Measurements from ENCODE around the gene ERG. TPM values are rescaled to one million over a fixed set of nuclear protein-coding genes. Genes with fewer than 3 reads are reported as not detected.

Gene ERG
- total and polyA plus RNA-seq, 7 donors: 2.7 to 14.5 (median 7.6) TPM

- 69 to 72% (median 70%) methylated on average over 3 of the region's 3 CpGs for WGBS, 3 donors
- no peak for DNase-seq
- H3K27me3 ChIP-seq (ENCODE audit: insufficient read depth in 3 of 3, low read length in 2 of 3): no peaks in the 10 kb centered on the region
- no peaks in the 10 kb centered on the region for H3K36me3 ChIP-seq (ENCODE audit: insufficient read depth in 1 of 2, low read depth in 1 of 2)
- no peak for TF ChIP-seq CTCF (IDR thresholded peaks at IDR 0.05)
- no peak overlapping the region for H3K4me3 ChIP-seq
- H3K4me1 ChIP-seq: no peaks in the 10 kb centered on the region
- intact Hi-C loops (cut with DNase I): no loop called here
- H3K27ac ChIP-seq: no peak overlapping the region
- ATAC-seq: no peak
- no peaks in the 10 kb centered on the region for H3K9me3 ChIP-seq
These were observed 99.2 kb downstream of the ERG start for GRCh38 chr21:38399103-38399502.

- no peak for DNase-seq
- ATAC-seq: no peak
- H3K27ac ChIP-seq: no peak overlapping the region
- H3K4me3 ChIP-seq: no peak overlapping the region
- no peaks in the 10 kb centered on the region for H3K4me1 ChIP-seq
- H3K9me3 ChIP-seq: no peaks in the 10 kb centered on the region
- intact Hi-C loops (cut with DNase I): no loop called here
- no peaks in the 10 kb centered on the region for H3K36me3 ChIP-seq (ENCODE audit: insufficient read depth in 1 of 2, low read depth in 1 of 2)
- WGBS, 3 donors: 96 to 100% (median 99%) methylated on average over 1 of the region's 1 CpG
- TF ChIP-seq CTCF (IDR thresholded peaks at IDR 0.05): no peak
- no peaks in the 10 kb centered on the region for H3K27me3 ChIP-seq (ENCODE audit: insufficient read depth in 3 of 3, low read length in 2 of 3)
These were observed 102.0 kb downstream of the ERG start for GRCh38 chr21:38396325-38396724.

- H3K36me3 ChIP-seq (ENCODE audit: insufficient read depth in 1 of 2, low read depth in 1 of 2): no peaks in the 10 kb centered on the region
- no peaks in the 10 kb centered on the region for H3K9me3 ChIP-seq
- WGBS, 3 donors: 75 to 77% (median 75%) methylated on average over 6 of the region's 6 CpGs
- no peak for TF ChIP-seq CTCF (IDR thresholded peaks at IDR 0.05)
- H3K4me1 ChIP-seq: no peaks in the 10 kb centered on the region
- intact Hi-C loops (cut with DNase I): no loop called here
- DNase-seq: no peak
- no peak for ATAC-seq
- no peaks in the 10 kb centered on the region for H3K27me3 ChIP-seq (ENCODE audit: insufficient read depth in 3 of 3, low read length in 2 of 3)
- no peak overlapping the region for H3K4me3 ChIP-seq
- no peak overlapping the region for H3K27ac ChIP-seq
These were observed 102.7 kb downstream of the ERG start for GRCh38 chr21:38395581-38395980.

GRCh38 chr21:38392661-38393060 is 105.6 kb downstream of the ERG start:
- H3K27me3 ChIP-seq (ENCODE audit: insufficient read depth in 3 of 3, low read length in 2 of 3): no peaks in the 10 kb centered on the region
- H3K4me1 ChIP-seq: no peaks in the 10 kb centered on the region
- ATAC-seq (no peak), DNase-seq (no peak)
- H3K4me3 ChIP-seq: no peak overlapping the region
- intact Hi-C loops (cut with DNase I): no loop called here
- no peak overlapping the region for H3K27ac ChIP-seq
- H3K36me3 ChIP-seq (ENCODE audit: insufficient read depth in 1 of 2, low read depth in 1 of 2): no peaks in the 10 kb centered on the region
- WGBS, 3 donors: 72 to 79% (median 73%) methylated on average over 1 of the region's 1 CpG
- H3K9me3 ChIP-seq: no peaks in the 10 kb centered on the region
- no peak for TF ChIP-seq CTCF (IDR thresholded peaks at IDR 0.05)

GRCh38 chr21:38389896-38390295 is 108.4 kb downstream of the ERG start:
- H3K27ac ChIP-seq: no peak overlapping the region
- no peak for ATAC-seq
- WGBS, 3 donors: 26 to 38% (median 35%) methylated on average over 5 of the region's 5 CpGs
- H3K36me3 ChIP-seq (ENCODE audit: insufficient read depth in 1 of 2, low read depth in 1 of 2): no peaks in the 10 kb centered on the region
- no peaks in the 10 kb centered on the region for H3K27me3 ChIP-seq (ENCODE audit: insufficient read depth in 3 of 3, low read length in 2 of 3)
- no peak for DNase-seq
- no peaks in the 10 kb centered on the region for H3K4me1 ChIP-seq
- no peak for TF ChIP-seq CTCF (IDR thresholded peaks at IDR 0.05)
- H3K9me3 ChIP-seq: no peaks in the 10 kb centered on the region
- H3K4me3 ChIP-seq: no peak overlapping the region
- intact Hi-C loops (cut with DNase I): no loop called here
